ENCODE results near the gene OTUD7B.
"Not testable (repeated sequence)": the region's sequence is repeated elsewhere in the genome, so short reads cannot be mapped to it uniquely, and the experiment has no call there.

The OTUD7B gene

GRCh38 chr1:150001415-150001814 lies 9.1 kb downstream of the OTUD7B start:
- no peak for DNase-seq

- no peak for DNase-seq
Observed at GRCh38 chr1:149997585-149998262, 12.8 kb downstream of the OTUD7B start.

GRCh38 chr1:149995927-149996326 lies 14.6 kb downstream of the OTUD7B start:
- no peak for DNase-seq

GRCh38 chr1:149993764-149994163 lies 16.8 kb downstream of the OTUD7B start:
- DNase-seq, result no peak

GRCh38 chr1:149993181-149993580 lies 17.3 kb downstream of the OTUD7B start:
- DNase-seq, result no peak

GRCh38 chr1:149987297-149987595 lies 23.3 kb downstream of the OTUD7B start:
- DNase-seq, result no peak

GRCh38 chr1:149986486-149987296 lies 23.8 kb downstream of the OTUD7B start:
- no peak for DNase-seq

GRCh38 chr1:149979972-149980540 lies 30.5 kb downstream of the OTUD7B start:
- no peak for DNase-seq

- DNase-seq, result no peak
Observed at GRCh38 chr1:149979245-149979971, 31.1 kb downstream of the OTUD7B start.

- DNase-seq, result no peak
Observed at GRCh38 chr1:149978547-149979023, 31.9 kb downstream of the OTUD7B start.

- no peak for DNase-seq
Observed at GRCh38 chr1:149977345-149977744, 33.2 kb downstream of the OTUD7B start.

- DNase-seq, result no peak
Observed at GRCh38 chr1:149972547-149972946, 38.0 kb downstream of the OTUD7B start.

GRCh38 chr1:149967646-149968045 lies 42.9 kb downstream of the OTUD7B start:
- DNase-seq, result no peak

- DNase-seq, result no peak
Observed at GRCh38 chr1:149967041-149967440, 43.5 kb downstream of the OTUD7B start.

GRCh38 chr1:149966405-149966804 lies 44.1 kb downstream of the OTUD7B start:
- DNase-seq, result no peak

- DNase-seq, result no peak
Observed at GRCh38 chr1:149965440-149965839, 45.1 kb downstream of the OTUD7B start.

GRCh38 chr1:149963358-149963757 lies 47.2 kb downstream of the OTUD7B start:
- no peak for DNase-seq

GRCh38 chr1:149962736-149963135 lies 47.8 kb downstream of the OTUD7B start:
- DNase-seq, result no peak

- DNase-seq, result peak; percentile 84
Observed at GRCh38 chr1:149962039-149962647, 48.4 kb downstream of the OTUD7B start.

GRCh38 chr1:149957548-149957947 lies 53.0 kb downstream of the OTUD7B start:
- DNase-seq, result not testable (repeated sequence)

GRCh38 chr1:149949911-149950310 lies 60.6 kb downstream of the OTUD7B start:
- DNase-seq, result no peak

GRCh38 chr1:149945206-149945605 lies 65.3 kb downstream of the OTUD7B start:
- DNase-seq, result no peak

- DNase-seq, result no peak
Observed at GRCh38 chr1:149942885-149943284, 67.6 kb downstream of the OTUD7B start.

Data from NCI-H1694 treated with DMSO at 0.1 percent for 48 hours (cell line).